Measurements from ENCODE around the gene ZFHX3. TPM values are rescaled to one million over a fixed set of nuclear protein-coding genes. Genes with fewer than 3 reads are reported as not detected.

ZFHX3 gene
- polyA plus RNA-seq, 1 donor (not counting 4 experiments of a cell fraction or from before 2014, with no cell fraction given): 1.2 TPM

DNA sequence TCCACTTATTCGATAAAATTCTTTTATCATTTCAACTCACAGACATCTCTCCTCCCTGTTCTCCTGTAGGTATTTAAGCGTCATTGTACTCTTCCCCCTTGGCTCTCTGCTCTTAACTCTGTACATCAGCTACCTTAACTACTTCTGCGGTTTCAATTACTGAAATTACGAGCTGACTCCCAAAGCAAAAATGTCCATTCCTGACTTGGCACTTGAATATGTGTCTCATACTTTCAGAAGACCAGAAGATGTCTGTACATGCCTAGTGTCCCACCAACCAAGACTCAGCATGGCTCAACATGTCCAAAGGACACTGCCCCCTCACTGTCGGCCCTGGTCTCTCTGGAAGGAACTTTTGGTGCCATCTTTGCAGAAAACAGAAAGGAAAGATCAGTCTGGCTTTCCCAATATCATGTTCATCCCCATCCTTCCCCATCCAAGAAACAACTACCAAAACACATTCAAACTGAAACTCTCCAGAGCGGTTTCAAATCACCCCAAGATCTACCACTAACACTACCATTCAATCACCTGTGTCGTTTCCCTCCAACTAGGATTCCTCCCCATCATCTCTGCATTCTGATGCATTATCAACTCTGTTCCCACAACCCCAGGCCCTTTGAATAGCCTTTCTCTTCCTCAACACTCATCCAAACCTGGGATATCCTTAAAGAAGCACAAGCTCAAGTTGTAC is 74.9 kb downstream of the ZFHX3 start:
- Histone ChIP-seq H3K4me2 (ENCODE audit: control insufficient read depth, extremely low read depth, insufficient read depth, low read depth, low read length) (no peak overlapping the region), H3K36me3 (ENCODE audit: control insufficient read depth in 2 of 2, extremely low read depth in 1 of 2, insufficient read depth in 2 of 2, low read length in 2 of 2) (no peaks in the 10 kb centered on the region), H3K4me1 (ENCODE audit: control insufficient read depth, extremely low read depth, insufficient read depth, low read length) (no peaks in the 10 kb centered on the region), H3K9ac (ENCODE audit: control insufficient read depth, extremely low read depth, insufficient read depth, low read length) (no peak overlapping the region), H3K9me1 (ENCODE audit: control insufficient read depth, extremely low read depth, insufficient read depth, low read length) (peaks cover 3% of the 10 kb centered on the region), H4K20me1 (ENCODE audit: control insufficient read depth, extremely low read depth, insufficient read depth, low read length) (no peaks in the 10 kb centered on the region), H3K79me2 (ENCODE audit: control insufficient read depth, insufficient read depth, low read length) (no peaks in the 10 kb centered on the region), H2AFZ (ENCODE audit: control insufficient read depth, low read length) (no peak overlapping the region), H3K4me3 (ENCODE audit: control insufficient read depth in 2 of 3, extremely low read depth in 1 of 3, insufficient read depth in 2 of 3, low read depth in 1 of 3, low read length in 3 of 3) (no peak overlapping the region), H3K27ac (ENCODE audit: control insufficient read depth, insufficient read depth, low read length) (no peak overlapping the region), H3K9me3 (ENCODE audit: control insufficient read depth, low read depth, low read length) (no peaks in the 10 kb centered on the region), H3K27me3 (ENCODE audit: control insufficient read depth, extremely low read depth, insufficient read depth, low read length) (no peaks in the 10 kb centered on the region)
- DNase-seq (ENCODE audit: low read depth, low spot score) (peak; percentile 38), FAIRE-seq (no peak)
- no peak for TF ChIP-seq EZH2 (IDR thresholded peaks at IDR 0.05; ENCODE audit: low read length)
- TF ChIP-seq, protein P1, sequence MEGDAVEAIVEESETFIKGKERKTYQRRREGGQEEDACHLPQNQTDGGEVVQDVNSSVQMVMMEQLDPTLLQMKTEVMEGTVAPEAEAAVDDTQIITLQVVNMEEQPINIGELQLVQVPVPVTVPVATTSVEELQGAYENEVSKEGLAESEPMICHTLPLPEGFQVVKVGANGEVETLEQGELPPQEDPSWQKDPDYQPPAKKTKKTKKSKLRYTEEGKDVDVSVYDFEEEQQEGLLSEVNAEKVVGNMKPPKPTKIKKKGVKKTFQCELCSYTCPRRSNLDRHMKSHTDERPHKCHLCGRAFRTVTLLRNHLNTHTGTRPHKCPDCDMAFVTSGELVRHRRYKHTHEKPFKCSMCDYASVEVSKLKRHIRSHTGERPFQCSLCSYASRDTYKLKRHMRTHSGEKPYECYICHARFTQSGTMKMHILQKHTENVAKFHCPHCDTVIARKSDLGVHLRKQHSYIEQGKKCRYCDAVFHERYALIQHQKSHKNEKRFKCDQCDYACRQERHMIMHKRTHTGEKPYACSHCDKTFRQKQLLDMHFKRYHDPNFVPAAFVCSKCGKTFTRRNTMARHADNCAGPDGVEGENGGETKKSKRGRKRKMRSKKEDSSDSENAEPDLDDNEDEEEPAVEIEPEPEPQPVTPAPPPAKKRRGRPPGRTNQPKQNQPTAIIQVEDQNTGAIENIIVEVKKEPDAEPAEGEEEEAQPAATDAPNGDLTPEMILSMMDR (optimal IDR thresholded peaks at IDR 0.05 in 1 of 3, IDR thresholded peaks at IDR 0.05 in 1 of 3, conservative IDR thresholded peaks at IDR 0.05 in 1 of 3; ENCODE audit: extremely low read depth in 1 of 3, insufficient read depth in 2 of 3, low read length in 3 of 3): no peak
- dilution Hi-C loops (cut with MboI; ENCODE audit: extremely low pct_ligation_motif_present, low sequenced_read_pairs): no loop called here

DNA sequence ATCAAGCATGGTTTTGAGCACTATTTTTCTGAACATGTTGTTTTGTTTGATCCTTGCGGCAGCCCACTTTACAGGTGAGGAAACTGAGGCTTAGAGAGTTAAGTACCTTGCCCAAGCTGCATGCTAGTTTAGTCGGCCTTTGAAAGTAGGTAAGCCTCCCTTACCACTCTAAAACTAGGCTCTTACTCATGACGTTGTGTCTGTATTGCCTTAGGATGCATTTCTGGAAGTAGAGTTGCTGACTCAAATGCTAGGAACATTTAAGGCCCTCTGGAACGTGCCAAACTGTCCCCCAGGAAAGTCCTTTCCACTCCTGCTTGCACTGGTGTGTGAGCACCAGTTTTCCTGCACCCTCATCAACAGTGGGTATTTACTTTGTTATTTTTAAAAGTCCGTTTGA is 76.6 kb downstream of the ZFHX3 start:
- no peak for FAIRE-seq

More for the DNA sequence above, 76.6 kb downstream of the ZFHX3 start:
- no peak for DNase-seq (ENCODE audit: low read depth, low spot score)
- H3K4me2 ChIP-seq (ENCODE audit: control insufficient read depth, extremely low read depth, insufficient read depth, low read depth, low read length): no peak overlapping the region
- no peaks in the 10 kb centered on the region for H3K9me3 ChIP-seq (ENCODE audit: control insufficient read depth, low read depth, low read length)
- no peaks in the 10 kb centered on the region for H3K36me3 ChIP-seq (ENCODE audit: control insufficient read depth in 2 of 2, extremely low read depth in 1 of 2, insufficient read depth in 2 of 2, low read length in 2 of 2)
- no peak overlapping the region for H3K4me3 ChIP-seq (ENCODE audit: control insufficient read depth in 2 of 3, extremely low read depth in 1 of 3, insufficient read depth in 2 of 3, low read depth in 1 of 3, low read length in 3 of 3)
- no peaks in the 10 kb centered on the region for H4K20me1 ChIP-seq (ENCODE audit: control insufficient read depth, extremely low read depth, insufficient read depth, low read length)
- peaks cover 3% of the 10 kb centered on the region for H3K9me1 ChIP-seq (ENCODE audit: control insufficient read depth, extremely low read depth, insufficient read depth, low read length)
- no peaks in the 10 kb centered on the region for H3K27me3 ChIP-seq (ENCODE audit: control insufficient read depth, extremely low read depth, insufficient read depth, low read length)
- no peak overlapping the region for H3K9ac ChIP-seq (ENCODE audit: control insufficient read depth, extremely low read depth, insufficient read depth, low read length)
- dilution Hi-C loops (cut with MboI; ENCODE audit: extremely low pct_ligation_motif_present, low sequenced_read_pairs): no loop called here
- TF ChIP-seq EZH2 (IDR thresholded peaks at IDR 0.05; ENCODE audit: low read length): no peak
- TF ChIP-seq, protein P1 (optimal IDR thresholded peaks at IDR 0.05 in 1 of 3, IDR thresholded peaks at IDR 0.05 in 1 of 3, conservative IDR thresholded peaks at IDR 0.05 in 1 of 3; ENCODE audit: extremely low read depth in 1 of 3, insufficient read depth in 2 of 3, low read length in 3 of 3): no peak
- H3K79me2 ChIP-seq (ENCODE audit: control insufficient read depth, insufficient read depth, low read length): no peaks in the 10 kb centered on the region
- H3K27ac ChIP-seq (ENCODE audit: control insufficient read depth, insufficient read depth, low read length): no peak overlapping the region
- no peak overlapping the region for H2AFZ ChIP-seq (ENCODE audit: control insufficient read depth, low read length)
- no peaks in the 10 kb centered on the region for H3K4me1 ChIP-seq (ENCODE audit: control insufficient read depth, extremely low read depth, insufficient read depth, low read length)
